Erythroblast (primary cell): ENCODE data around the gene CFAP46.

ENCODE experiments used
- DNase-seq, 2 experiments: peaks; one replicate each; lab custom pipeline; 2025; lab: John Stamatoyannopoulos, UW
- GATA1 ChIP-seq: IDR thresholded peaks from 2 replicates; pipeline ENCODE4 v1.6.1; 2011; ENCODE audit warnings: low read depth, mild to moderate bottlenecking, control low read depth, low read length, moderate library complexity
- POLR2A ChIP-seq: IDR thresholded peaks from 2 replicates; pipeline ENCODE4 v1.6.1; 2011; ENCODE audit warnings: mild to moderate bottlenecking, low read length

The CFAP46 gene

GRCh38 chr10:132983252-132984007 lies 41.1 kb upstream of the CFAP46 start:
- DNase-seq: no peak
- TF ChIP-seq GATA1 (no peak), POLR2A (no peak)

GRCh38 chr10:132982301-132982989 lies 40.1 kb upstream of the CFAP46 start:
- TF ChIP-seq POLR2A (no peak), GATA1 (no peak)
- DNase-seq: no peak

- no peak for DNase-seq
- TF ChIP-seq GATA1 (no peak), POLR2A (no peak)
Observed at GRCh38 chr10:132981746-132982145, 39.4 kb upstream of the CFAP46 start.

GRCh38 chr10:132981173-132981555 lies 38.8 kb upstream of the CFAP46 start:
- TF ChIP-seq POLR2A (no peak), GATA1 (no peak)
- no peak for DNase-seq

GRCh38 chr10:132980426-132981172 lies 38.2 kb upstream of the CFAP46 start:
- no peak for TF ChIP-seq POLR2A
- no peak for TF ChIP-seq GATA1
- DNase-seq: no peak

GRCh38 chr10:132979491-132980425 lies 37.4 kb upstream of the CFAP46 start:
- TF ChIP-seq POLR2A: no peak
- TF ChIP-seq GATA1: no peak
- DNase-seq: no peak

GRCh38 chr10:132978542-132978941 lies 36.2 kb upstream of the CFAP46 start:
- TF ChIP-seq GATA1 (no peak), POLR2A (no peak)
- DNase-seq: no peak

- no peak for DNase-seq
- TF ChIP-seq GATA1: no peak
- TF ChIP-seq POLR2A: no peak
Observed at GRCh38 chr10:132977807-132978206, 35.4 kb upstream of the CFAP46 start.

GRCh38 chr10:132977076-132977475 lies 34.7 kb upstream of the CFAP46 start:
- DNase-seq: no peak

GRCh38 chr10:132975831-132976682 lies 33.7 kb upstream of the CFAP46 start:
- no peak for DNase-seq
- TF ChIP-seq GATA1 (no peak), POLR2A (no peak)

More at GRCh38 chr10:132977076-132977475, 34.7 kb upstream of the CFAP46 start:
- TF ChIP-seq POLR2A: no peak
- TF ChIP-seq GATA1: no peak

GRCh38 chr10:132974886-132975830 lies 32.8 kb upstream of the CFAP46 start:
- DNase-seq: no peak
- no peak for TF ChIP-seq GATA1
- no peak for TF ChIP-seq POLR2A

- TF ChIP-seq POLR2A (no peak), GATA1 (no peak)
Observed at GRCh38 chr10:132974249-132974796, 32.0 kb upstream of the CFAP46 start.

More at GRCh38 chr10:132974249-132974796, 32.0 kb upstream of the CFAP46 start:
- DNase-seq: no peak
